Measurements from ENCODE around the gene NPHS1.

DNA sequence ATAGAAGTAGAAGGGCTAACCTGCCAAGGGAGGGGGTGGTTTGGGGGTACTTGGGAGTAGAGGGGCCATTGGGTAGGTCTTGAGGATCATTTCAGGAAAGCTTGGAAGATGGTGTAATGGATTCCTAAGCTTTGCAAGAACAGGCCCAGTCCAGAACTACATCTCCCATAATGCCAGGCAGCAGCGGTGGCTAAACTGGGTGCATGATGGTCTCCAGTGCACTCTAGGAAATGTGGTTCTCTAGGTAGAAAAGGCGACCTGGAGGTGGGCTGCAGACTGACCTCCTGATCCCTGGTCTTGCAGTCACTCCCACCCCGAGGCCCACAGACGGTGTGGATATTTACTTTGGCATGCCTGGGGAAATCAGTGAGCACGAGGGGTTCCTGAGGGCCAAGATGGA, 19.9 kb upstream of the NPHS1 start:
- TF ChIP-seq, protein P1, sequence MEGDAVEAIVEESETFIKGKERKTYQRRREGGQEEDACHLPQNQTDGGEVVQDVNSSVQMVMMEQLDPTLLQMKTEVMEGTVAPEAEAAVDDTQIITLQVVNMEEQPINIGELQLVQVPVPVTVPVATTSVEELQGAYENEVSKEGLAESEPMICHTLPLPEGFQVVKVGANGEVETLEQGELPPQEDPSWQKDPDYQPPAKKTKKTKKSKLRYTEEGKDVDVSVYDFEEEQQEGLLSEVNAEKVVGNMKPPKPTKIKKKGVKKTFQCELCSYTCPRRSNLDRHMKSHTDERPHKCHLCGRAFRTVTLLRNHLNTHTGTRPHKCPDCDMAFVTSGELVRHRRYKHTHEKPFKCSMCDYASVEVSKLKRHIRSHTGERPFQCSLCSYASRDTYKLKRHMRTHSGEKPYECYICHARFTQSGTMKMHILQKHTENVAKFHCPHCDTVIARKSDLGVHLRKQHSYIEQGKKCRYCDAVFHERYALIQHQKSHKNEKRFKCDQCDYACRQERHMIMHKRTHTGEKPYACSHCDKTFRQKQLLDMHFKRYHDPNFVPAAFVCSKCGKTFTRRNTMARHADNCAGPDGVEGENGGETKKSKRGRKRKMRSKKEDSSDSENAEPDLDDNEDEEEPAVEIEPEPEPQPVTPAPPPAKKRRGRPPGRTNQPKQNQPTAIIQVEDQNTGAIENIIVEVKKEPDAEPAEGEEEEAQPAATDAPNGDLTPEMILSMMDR (IDR thresholded peaks at IDR 0.05; ENCODE audit: poor library complexity): no peak
- no peak for TF ChIP-seq EZH2phosphoT487 (IDR thresholded peaks at IDR 0.05; ENCODE audit: low read depth, severe bottlenecking, unreplicated experiment)
